Gastroesophageal sphincter (tissue), 4 donors: ENCODE measurements around the gene OR10A6. TPM values are rescaled to one million over a fixed set of nuclear protein-coding genes. Genes with fewer than 3 reads are reported as not detected.

ENCODE experiments used
- ATAC-seq: fragments of 150-250 bp; one replicate; pipeline ENCODE4 v1.9.1; 2016; ENCODE audit warnings: mild to moderate bottlenecking, moderate library complexity
- H3K27ac ChIP-seq, 4 donors: fragments of 200-600 bp; sonication (generic) in 3 of 4; 1 replicate in 3 of 4; 2 replicates in 1 of 4; pipeline ENCODE4 v1.5.1; 2016 to 2019
- H3K27me3 ChIP-seq: fragments of 200-600 bp; sonication (generic); one replicate; pipeline ENCODE4 v1.5.1; 2019
- H3K36me3 ChIP-seq, 2 donors: fragments of 200-600 bp; sonication (generic); one replicate each; pipeline ENCODE4 v1.5.1; 2019; ENCODE audit warnings: control low read depth in 1 of 2
- H3K4me1 ChIP-seq, 3 donors: fragments of 200-600 bp; sonication (generic); 1 replicate in 2 of 3; 2 replicates in 1 of 3; pipeline ENCODE4 v1.5.1; 2016 to 2019; ENCODE audit warnings: control low read depth in 2 of 3
- H3K4me3 ChIP-seq, 2 donors: fragments of 200-600 bp; sonication (generic); one replicate each; pipeline ENCODE4 v1.5.1; 2019; ENCODE audit warnings: mild to moderate bottlenecking in 1 of 2, moderate library complexity in 1 of 2
- H3K9me3 ChIP-seq, 3 donors: fragments of 200-600 bp; sonication (generic); one replicate each; pipeline ENCODE4 v1.5.1; 2017 to 2019; ENCODE audit warnings: control low read depth in 2 of 3
- CTCF ChIP-seq, 4 experiments: fragments of 200-600 bp in 2 of 4; fragments of 450-650 bp in 2 of 4; sonication (generic) in 1 of 4; IDR thresholded peaks; one replicate each; pipeline ENCODE4 v1.5.1; 2017 to 2019; ENCODE audit warnings: antibody characterized with exemption in 4 of 4, mild to moderate bottlenecking in 2 of 4, moderate library complexity in 2 of 4
- EP300 ChIP-seq: sonication (generic); formaldehyde crosslinking; IDR thresholded peaks from one replicate; pipeline ENCODE4 v1.6.1; 2017; ENCODE audit warnings: antibody characterized with exemption, mild to moderate bottlenecking
- POLR2A ChIP-seq, 2 donors: fragments of 450-650 bp; IDR thresholded peaks; one replicate each; pipeline ENCODE4 v1.6.1; 2017; ENCODE audit warnings: antibody characterized with exemption in 2 of 2, mild to moderate bottlenecking in 2 of 2, moderate library complexity in 1 of 2
- POLR2AphosphoS5 ChIP-seq: sonication (generic); formaldehyde crosslinking; IDR thresholded peaks from one replicate; pipeline ENCODE4 v1.6.1; 2017; ENCODE audit warnings: antibody characterized with exemption
- WGBS, 2 donors: methylation state at CpG; one replicate each; pipeline ENCODE4 v1.1.5; 2018; ENCODE audit warnings: low coverage in 1 of 2; 5-methylcytosine and 5-hydroxymethylcytosine counted together
- total RNA-seq, 4 donors: library from RNA; depleted of rRNA; stranded (reverse); fragments of >200 nt; gene quantifications; one replicate each; pipeline ENCODE4 v1.1.0, GENCODE V29; 2016

The OR10A6 gene
- total RNA-seq, result not detected

- H3K36me3 ChIP-seq, result no peaks in the 10 kb centered on the region
- no peak within 1 kb of the TSS for H3K27ac ChIP-seq
- ATAC-seq, result no peak
- TF ChIP-seq CTCF (IDR thresholded peaks at IDR 0.05) (no peak), EP300 (no peak), POLR2A (IDR thresholded peaks at IDR 0.05) (no peak), POLR2AphosphoS5 (no peak)
- no peaks in the 10 kb centered on the region for H3K4me1 ChIP-seq
- WGBS, 2 donors, result 60 to 62% methylated on average over 1 to 2 of the region's 4 CpGs
- no peak within 1 kb of the TSS for H3K4me3 ChIP-seq
- H3K9me3 ChIP-seq, result no peaks in the 10 kb centered on the region
- peaks cover 3% of the 10 kb centered on the region for H3K27me3 ChIP-seq
These were observed at the start of gene OR10A6 for GRCh38 chr11:7931168-7931567. Gene OR10A6, minus strand, starts transcription at chr11:7931268. Its CDS starts 2,606 bp downstream, at chr11:7928662.

- H3K9me3 ChIP-seq, result no peaks in the 10 kb centered on the region
- peaks cover 12% of the 10 kb centered on the region for H3K27me3 ChIP-seq
- TF ChIP-seq EP300 (no peak), POLR2AphosphoS5 (no peak), CTCF (IDR thresholded peaks at IDR 0.05) (no peak), POLR2A (IDR thresholded peaks at IDR 0.05) (no peak)
- no peak for ATAC-seq
- no peaks in the 10 kb centered on the region for H3K4me1 ChIP-seq
- H3K36me3 ChIP-seq, result no peaks in the 10 kb centered on the region
- WGBS, 2 donors, result 49 to 56% methylated on average over 5 of the region's 5 CpGs
- no peak overlapping the region for H3K4me3 ChIP-seq
- no peak overlapping the region for H3K27ac ChIP-seq
These were observed 46.3 kb upstream of the OR10A6 start for GRCh38 chr11:7977232-7977917.

GRCh38 chr11:7974668-7975067 lies 43.6 kb upstream of the OR10A6 start:
- no peak overlapping the region for H3K27ac ChIP-seq
- WGBS, 2 donors, result 50 to 83% methylated on average over 1 to 2 of the region's 2 CpGs
- H3K4me1 ChIP-seq, result no peaks in the 10 kb centered on the region
- no peaks in the 10 kb centered on the region for H3K9me3 ChIP-seq
- H3K4me3 ChIP-seq, result no peak overlapping the region
- peaks cover 12% of the 10 kb centered on the region for H3K27me3 ChIP-seq
- no peak for ATAC-seq
- TF ChIP-seq CTCF (IDR thresholded peaks at IDR 0.05) (no peak), EP300 (no peak), POLR2A (IDR thresholded peaks at IDR 0.05) (no peak), POLR2AphosphoS5 (no peak)
- H3K36me3 ChIP-seq, result no peaks in the 10 kb centered on the region

- Histone ChIP-seq H3K27ac (no peak overlapping the region), H3K36me3 (no peaks in the 10 kb centered on the region), H3K9me3 (no peaks in the 10 kb centered on the region), H3K4me1 (no peaks in the 10 kb centered on the region), H3K4me3 (no peak overlapping the region), H3K27me3 (peaks cover 12% of the 10 kb centered on the region)
- WGBS, 2 donors, result 82 to 85% methylated on average over 5 of the region's 5 CpGs
- ATAC-seq, result no peak
- TF ChIP-seq EP300, result no peak
- TF ChIP-seq CTCF (IDR thresholded peaks at IDR 0.05), result no peak
- no peak for TF ChIP-seq POLR2A (IDR thresholded peaks at IDR 0.05)
- no peak for TF ChIP-seq POLR2AphosphoS5
These were observed 41.9 kb upstream of the OR10A6 start for GRCh38 chr11:7973011-7973410.

- no peak for TF ChIP-seq EP300
- TF ChIP-seq POLR2A (IDR thresholded peaks at IDR 0.05), result no peak
- no peak for TF ChIP-seq POLR2AphosphoS5
- no peak for TF ChIP-seq CTCF (IDR thresholded peaks at IDR 0.05)
- no peaks in the 10 kb centered on the region for H3K4me1 ChIP-seq
- peaks cover 12% of the 10 kb centered on the region for H3K27me3 ChIP-seq
- no peaks in the 10 kb centered on the region for H3K36me3 ChIP-seq
- no peak for ATAC-seq
- H3K27ac ChIP-seq, result no peak overlapping the region
- no peak overlapping the region for H3K4me3 ChIP-seq
- H3K9me3 ChIP-seq, result no peaks in the 10 kb centered on the region
These were observed 40.8 kb upstream of the OR10A6 start for GRCh38 chr11:7971846-7972245.
